ENCODE data around the gene LIPN.

Gene LIPN

DNA sequence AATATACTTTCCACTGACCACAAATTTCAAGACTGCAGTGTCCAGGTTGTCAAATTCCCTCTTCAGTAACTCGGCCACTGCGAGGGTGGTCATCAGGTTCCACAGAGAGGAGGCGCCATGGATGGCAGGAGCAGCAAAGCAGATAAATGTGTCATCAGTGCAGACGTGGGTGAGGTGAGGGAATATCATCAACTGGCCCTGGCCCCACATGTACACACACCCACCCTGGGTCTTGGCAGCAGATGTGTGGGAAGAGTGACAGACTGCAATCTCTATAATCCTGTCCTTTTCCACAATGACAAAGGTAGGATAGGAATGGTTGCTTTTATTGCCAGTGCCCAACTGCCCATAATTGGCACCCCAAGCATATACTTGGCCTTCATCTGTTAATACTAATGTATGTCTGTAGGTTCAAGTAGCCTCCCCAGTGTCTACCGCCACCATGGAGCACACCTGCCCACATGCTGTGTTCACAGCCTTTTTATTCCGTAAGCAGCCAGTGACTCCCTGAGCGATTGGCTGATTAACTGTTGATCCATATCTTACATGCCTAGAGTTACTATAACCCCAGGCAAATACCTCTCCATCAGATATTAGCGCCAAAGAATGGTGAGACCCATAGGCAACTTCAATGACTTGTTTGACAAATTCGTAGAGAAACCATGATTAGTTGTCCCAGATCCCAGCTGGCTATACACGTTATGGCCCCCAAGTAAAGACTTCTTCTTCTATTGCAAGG lies 26.4 kb downstream of the LIPN start:
- no peak for DNase-seq

DNA sequence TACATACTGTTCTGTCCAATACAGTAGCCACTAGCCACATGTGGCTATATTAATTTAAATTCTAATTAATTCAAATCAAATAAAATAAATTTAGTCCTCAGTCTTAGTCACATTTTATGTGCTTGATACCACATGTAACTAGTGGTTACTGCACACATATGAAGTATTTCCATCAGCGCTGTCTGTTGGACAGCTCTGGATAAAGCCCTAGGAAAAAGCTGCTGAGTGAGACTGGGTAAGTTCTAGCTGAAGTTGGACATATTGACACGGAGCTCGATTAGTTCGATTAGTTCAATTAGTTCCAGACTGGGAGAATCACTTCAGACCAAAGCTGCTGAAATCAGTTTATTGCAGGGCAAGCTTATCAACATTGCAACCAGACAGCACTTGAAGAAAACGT lies 27.6 kb downstream of the LIPN start:
- no peak for DNase-seq

DNA sequence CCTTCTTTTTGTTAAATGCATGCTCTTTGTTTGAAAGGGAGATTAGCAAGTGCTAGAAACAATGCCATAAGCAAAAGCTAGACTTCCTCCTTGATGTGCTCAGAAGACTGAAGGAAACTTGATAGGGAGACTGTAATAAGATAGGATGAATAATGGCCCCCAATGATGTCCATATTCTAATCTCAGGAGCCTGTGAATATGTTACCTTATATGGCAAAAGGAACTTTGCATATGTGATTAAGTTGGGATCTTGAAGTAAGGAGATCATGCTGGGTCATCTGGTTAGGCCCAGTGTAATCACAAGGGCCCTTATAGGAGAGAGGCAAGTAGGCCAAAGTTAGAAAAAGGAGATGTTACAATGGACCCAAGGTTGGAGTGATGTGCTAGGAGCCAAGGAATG lies 29.1 kb downstream of the LIPN start:
- no peak for DNase-seq

DNA sequence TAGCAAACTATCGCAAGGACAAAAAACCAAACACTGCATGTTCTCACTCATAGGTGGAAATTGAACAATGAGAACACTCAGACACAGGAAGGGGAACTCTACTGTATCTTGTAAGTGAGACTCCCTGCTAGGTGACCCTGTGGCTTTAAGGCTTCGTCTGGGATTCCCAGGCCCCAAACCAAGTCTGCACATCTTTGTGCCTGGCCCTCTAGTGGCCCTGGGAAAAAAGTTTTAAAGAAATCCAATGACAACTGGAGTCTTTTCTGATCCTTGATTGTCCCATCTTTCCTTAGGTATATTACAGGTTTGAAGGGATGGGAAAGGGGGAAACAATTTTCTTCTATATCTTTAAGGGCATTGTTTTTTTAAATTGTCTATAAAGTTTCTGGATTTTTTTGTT lies 32.1 kb downstream of the LIPN start:
- no peak for DNase-seq

DNA sequence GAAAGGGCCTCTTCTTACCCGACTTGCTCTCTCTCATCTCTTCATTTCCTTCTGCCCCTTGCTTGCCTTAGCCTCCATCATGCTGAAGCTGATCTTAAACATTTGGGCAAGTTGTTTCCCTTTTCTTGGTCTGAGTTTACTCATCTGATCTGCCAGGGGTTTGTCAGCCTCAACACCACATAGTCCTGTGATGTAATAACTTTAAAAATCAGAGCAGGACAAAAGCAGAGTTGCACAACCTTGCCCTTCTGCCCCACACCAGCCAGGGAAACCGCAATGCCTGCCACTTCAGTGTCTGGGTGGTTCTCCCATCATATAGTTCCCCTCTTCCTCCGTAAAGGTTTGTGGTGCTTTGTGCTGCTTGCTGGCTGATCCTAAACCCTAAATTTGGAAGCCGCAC lies 32.8 kb downstream of the LIPN start:
- no peak for DNase-seq

DNA sequence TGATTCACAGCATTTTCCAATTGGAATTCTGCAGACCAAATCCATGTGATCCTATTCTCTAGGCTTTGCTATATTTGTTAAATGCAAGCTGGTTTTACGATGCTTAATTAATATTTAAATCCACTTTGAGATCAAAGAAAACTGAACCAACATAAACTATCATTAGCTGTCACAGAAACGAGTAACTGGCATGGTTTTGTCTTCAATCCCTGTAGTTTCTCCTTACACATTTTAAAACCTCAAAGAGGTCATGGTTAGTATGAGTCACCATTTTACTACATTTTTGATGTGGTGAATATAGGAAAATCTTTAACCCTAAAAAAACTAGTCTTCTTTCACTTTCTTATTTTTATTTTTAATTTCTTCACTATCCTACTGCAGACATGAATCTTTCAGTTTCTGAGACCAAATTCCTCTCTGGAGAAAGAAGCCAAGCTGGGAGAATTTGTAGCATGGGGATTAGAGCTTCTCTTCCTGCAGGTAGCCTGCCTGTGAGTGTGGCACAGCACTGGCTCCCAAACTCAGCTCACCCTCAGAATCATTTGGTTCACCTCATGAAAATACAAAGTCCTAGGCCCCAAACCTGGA lies 34.0 kb downstream of the LIPN start:
- DNase-seq, result no peak

DNA sequence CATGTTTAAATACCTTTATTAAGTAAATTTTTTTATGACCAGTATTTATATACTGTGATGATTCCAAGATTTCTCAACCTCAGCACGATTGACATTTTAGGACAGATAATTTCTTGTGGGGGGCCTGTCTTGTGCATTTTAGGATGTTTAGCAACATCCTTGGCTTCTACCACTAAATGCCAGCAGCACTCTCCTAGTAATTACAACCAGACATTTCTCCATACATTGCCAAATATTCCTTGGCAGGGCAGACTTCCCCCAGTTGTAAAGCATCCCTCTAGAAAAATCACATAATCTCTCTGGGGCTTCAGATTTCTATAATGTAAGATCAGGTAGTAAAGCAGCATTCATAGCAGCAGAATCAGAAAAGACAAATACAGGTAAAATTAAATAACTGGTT lies 34.9 kb downstream of the LIPN start:
- DNase-seq, result no peak

DNA sequence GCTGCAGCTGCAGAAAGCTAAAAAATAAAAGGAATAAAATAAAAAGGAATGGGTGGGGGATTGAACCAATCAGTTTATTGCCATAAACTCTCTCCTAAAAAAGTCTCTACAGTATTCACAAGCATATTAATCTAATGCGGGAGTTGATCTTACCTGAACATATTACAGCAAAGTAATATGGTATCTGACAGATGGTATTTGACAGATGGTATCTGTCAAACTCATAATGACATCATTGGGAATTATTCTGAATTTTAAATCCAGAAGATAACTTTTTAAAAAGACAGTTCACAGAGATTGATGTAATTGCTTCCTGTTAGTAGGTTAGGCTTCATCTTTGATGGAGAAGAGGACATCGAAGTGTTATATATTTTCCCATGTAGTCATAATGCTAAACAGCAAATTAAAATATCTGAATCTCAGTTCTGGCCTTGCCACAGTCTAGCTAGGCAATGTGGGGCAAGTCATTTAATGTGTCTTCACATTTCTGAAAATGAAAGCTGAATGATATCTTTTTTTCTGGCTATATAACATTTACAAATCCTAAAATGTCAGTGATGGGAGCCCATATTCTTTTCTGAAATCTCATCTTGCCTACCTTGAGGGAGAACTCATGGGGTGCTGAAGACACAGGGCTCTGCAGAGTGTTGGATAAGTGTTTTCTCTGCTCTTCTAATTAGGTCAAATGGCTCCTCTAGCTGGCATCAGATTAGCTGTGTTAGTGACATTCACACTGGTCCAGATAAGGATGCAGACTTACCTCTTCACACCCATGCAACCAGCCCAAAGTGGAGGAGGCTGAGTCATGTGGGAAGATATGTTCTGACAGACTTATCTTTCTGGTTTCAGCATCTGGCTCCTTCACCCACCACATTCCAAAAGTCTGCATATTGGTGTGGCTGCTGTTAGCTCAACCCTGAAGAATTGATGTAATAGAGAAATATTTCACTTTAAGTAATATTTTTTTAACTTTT lies 40.6 kb downstream of the LIPN start:
- DNase-seq, result peak; percentile 36

DNA sequence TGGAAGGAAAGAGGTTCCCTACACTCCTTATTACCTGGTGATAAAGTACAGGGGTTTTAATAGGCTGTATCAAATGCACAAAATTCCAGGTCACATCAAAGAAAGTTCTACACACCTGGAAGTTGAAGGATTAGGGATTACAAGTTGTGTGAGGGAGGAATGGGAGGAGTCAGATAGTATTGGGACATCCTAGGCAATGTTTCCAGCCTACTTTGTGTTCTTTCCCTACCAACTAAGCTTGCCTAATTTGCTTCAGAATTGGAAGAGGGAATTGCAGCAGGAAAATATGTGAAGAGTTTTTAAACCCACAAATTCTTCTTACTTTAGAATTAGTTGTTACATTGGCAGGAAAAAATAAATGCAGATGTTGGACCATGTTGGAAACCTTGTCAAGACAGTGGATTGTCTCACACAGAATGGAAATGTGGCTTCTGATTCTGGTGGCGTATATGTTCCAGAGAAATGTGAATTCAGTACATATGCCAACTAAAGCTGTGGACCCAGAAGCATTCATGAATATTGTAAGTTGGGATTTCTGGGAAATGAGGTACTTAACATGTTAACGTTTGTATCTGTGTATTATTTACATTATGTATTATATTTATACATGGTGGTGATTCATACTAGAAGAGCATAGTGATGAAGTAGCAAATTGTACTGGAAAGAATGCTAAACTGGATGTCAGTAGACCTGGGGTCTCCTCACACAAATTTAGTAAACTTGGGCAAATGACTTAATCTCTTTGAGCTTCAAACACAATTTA lies 42.9 kb downstream of the LIPN start, which contains the start of gene LIPM:
Gene LIPM, plus strand, starts transcription at position 208 of the 763 bp plus-strand sequence. Its CDS starts 167 bp downstream, at position 375.
- DNase-seq, result no peak

DNA sequence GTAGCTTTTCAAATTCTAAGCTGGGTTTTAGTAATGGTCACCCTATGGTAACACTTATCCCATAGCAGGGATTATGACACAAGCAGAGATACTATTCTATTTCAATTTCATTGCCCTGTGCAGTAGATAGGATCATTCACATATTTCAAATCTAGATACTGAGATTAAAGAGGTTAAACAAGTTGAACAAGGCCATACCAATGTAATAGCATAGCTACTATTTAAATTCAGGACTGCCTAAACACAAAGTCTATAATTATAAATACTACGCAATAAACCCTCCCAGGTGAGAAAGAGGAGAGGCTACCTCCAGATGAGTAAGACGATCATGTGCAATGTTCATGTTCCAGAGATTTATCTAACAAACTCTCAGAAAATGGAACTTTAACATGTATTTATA lies 43.8 kb downstream of the LIPN start:
- no peak for DNase-seq

DNA sequence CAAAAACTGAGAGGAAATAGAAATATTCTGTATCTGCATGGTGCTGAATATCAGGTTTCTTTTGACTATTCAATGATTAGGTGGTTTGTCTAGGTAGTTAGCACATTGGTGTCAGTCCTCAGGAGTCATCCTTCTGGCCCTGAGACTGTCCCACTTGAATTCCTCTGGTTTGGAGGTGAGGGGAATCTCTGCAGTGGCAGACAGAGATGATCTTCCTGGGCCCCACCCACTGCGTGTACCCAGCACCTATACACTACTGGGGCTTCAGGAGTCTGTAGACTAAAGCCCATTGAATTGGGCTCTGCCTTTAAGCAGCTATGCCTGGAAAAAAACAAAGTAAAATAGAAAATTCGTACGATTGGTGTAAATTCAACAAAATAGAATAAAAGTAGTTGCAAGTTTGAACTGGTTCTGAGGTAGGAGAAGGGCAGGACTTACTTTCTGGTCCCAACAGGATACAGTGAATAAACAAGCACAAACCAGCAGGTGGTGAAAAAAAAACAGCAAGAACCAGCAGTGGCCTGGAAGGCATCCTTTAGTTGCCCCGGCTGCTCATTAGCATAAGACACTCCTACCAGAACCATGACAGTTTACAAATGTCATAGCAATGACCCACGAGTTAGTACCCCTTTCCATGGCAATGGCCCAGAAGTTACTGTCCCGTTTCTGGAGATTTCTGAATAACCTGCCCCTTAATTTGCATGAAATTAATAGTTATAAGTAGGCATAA lies 44.4 kb downstream of the LIPN start:
- DNase-seq, result no peak

DNA sequence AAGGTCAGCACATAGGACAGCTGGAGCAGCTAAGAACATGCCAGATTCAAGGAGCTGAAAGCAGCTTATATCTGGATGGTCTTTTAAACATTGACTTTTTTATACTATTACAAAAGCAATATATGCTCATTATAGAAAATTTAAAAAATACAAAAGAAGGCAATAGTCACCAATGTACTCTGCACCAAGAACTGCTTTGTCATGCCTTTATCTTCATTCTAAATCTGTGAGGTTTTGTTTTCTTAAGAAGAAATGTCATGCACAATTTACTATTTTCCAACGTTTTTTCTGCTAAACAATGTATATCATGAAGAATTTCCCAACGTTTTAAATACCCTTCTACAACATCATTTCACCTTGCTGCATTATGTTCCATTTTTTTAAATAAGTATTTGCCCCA lies 45.5 kb downstream of the LIPN start:
- DNase-seq, result no peak

DNA sequence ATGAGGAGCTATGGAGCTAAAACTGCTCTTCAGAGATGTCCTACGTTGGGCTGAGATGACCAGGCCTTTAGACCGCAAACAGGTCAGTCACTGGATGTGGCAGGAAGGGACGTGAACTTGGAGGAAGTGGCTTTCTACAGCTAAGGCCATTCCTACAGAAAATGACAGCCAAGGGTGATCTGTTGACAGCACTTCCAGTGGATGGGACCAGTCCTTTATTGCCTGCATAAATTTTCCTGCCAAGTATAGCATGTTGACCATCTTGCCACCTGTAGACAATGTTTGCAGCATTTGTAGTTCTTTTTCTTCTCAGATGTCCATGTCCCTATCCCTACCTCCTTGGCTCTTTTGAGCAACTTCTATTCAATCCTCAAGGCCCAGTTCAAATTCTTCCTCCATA lies 46.1 kb downstream of the LIPN start:
- no peak for DNase-seq

DNA sequence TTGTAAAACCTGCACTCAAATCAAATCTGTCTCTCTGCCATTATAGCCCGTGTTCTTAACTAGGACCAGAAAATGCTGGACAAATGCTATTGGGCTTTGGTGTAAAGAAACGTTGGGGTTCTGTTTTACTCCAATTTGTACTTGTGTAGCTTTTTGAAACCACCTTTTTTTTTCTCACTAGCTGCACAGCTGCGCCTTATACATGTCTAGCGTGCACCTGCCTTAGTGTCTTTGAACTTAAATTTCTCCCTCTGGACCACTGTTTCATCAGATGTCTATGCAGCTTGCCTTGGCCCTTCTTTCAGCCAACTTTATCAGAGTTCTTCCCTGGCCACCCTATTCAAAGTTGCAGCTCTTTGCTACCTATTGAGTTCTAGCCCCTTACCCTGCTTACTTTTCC lies 49.8 kb downstream of the LIPN start:
- DNase-seq, result no peak

DNA sequence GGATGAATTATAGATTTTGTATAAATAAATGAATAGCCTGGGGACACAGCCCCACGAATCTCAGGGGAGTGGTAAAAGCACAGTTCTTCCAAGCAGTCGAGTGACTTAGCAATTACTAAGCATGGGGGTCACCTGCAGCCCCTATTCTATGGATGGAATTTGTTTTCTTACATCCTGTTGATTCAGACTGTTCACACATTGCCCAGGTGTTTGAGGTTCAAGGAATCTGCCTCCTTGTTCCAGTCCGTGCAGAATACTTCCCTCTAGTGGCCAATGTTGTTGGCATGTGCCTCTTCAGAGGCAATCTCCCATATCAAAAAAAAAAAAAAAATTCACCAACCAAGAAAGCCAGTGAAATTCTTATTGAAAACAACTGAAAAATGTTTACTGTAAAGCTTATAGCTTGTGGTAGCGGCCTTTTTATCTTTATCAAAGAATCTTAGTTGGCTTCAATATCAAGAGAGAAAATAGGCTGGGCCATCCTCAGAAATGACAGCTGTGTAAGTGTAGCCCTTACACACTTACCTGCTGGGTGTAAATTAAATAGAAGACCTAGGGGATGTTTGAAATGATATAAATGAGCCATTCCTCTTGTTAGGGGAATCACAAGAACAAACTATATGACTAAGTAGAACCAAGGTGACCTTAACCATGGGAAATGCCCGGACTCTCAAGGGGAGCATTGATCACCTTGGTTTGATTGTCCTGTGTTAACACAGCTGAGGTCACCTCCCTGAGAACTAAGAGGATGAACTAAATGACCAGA lies 50.6 kb downstream of the LIPN start:
- no peak for DNase-seq

DNA sequence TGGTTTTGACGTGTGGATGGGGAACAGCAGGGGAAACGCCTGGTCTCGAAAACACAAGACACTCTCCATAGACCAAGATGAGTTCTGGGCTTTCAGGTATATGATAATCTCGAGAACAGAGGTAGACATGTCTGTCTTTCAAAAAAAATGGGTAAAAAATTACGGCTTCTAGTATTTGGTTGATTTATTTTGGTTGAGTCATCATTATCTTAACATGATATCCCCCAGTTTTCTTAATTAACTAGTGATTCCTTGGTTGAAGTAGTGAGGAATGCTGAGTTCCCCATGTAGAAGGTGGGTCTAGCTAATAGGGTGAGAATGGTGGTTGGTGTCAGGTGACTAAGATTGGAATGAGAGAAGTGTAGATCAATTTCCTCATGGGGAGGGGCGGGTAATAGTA lies 53.4 kb downstream of the LIPN start:
- DNase-seq, result no peak

DNA sequence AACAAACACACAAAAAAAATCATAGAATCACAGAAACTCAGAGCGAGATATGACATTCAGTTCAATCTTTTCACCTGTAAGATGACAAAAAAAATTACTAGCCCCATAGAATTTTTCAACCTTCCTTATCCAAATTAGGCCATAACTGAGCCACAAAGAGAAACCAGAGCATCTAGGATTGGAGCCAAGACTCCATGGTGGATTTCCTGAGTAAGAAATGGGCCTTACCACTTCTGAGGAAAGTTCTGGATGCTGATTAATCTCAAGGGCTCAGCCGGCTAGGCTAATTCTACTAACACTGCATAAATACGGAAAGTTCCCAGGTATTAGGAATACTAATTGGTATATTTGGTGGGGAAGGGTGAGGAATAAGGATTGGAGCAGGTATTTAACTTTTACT lies 59.5 kb downstream of the LIPN start:
- DNase-seq, result no peak

DNA sequence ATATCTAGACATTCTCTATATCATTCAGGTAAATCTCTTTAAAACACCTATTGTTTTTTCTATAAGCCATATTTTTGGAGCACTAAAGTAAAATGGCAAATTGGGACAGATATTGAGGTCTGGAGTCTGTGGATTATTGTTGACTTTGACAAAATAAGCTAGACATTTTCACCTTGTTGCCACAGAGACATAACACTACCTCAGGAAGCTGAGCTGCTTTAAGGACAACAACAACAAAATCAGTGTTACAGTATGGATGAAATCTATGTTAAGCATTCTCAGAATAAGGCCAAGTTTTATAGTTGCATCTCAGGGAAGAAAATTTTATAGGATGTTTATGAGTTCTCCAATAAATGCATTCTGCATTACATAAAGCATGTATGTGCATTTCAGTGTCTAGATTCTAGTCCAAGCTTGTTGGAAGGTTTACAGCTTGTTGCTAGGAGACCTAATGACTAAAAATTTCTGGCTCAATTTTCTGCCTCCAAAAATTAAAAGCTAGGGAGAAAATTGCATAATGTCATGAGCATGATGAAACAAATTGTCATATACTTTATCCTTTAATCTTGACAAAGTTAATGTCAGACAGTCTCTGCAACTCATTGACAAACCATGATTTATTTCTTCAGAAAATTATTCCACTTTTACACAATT lies 61.1 kb downstream of the LIPN start:
- DNase-seq, result no peak

DNA sequence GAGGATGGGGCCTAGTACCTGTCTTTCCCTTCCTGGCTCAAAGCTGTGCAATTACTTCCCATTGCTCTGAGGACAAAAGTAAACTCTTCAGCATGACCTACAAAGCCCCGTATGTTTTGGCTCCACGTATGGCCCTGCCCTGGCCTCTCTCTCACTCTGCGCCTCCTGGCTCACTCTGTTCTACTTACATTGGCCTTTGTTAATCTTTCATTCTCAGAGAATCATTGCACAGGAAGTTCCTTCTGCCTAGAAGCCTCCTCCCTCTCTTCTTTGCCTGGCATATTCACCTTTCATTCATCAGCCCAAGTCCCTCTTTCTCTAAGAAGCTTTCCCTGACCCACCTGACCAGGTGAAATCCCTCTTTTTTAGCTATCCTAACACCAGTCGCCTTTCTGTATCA lies 66.6 kb downstream of the LIPN start:
- DNase-seq, result no peak

DNA sequence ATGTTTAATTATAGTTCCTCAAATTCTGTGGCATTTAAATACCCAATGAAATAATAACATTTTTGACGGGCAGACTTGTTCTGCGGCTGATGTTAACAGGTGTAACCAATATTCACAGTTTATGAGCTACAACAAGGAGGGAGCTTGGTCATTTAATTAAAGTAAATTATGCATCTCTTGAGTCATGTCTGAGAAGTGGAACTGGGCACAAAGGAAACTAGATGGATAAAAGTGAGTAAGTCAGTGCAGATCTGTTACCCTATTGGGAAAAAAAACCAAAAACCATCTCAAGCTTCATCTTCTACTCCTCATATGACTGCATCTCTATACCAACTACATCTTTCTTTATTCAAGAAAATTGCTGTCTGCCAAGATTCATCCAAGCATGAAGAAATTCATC lies 67.9 kb downstream of the LIPN start:
- DNase-seq, result no peak

DNA sequence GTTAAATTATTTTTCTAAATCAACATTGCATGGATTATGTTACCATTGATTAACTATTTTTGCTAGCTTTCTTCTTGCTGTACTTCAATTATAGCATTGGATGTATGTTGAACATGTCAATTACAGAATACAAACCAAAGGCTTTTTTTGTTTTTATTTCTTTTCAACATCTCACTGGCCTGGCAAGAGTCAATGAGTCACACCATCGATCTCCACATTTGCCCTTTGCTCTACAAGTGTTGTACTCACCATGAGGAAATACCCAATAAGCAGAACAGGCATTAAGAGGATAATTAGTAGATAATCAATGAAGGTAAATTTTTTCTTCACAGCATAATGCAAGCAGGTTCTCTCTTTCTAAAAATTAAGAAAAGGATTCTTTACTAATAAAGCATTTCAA lies 68.5 kb downstream of the LIPN start:
- DNase-seq, result no peak
